Osteocyte (in vitro differentiated cells): ENCODE measurements around the gene KLC3. TPM values are rescaled to one million over a fixed set of nuclear protein-coding genes. Genes with fewer than 3 reads are reported as not detected.

Experiments used
- DNase-seq: peaks from one replicate; pipeline ENCODE4 v3.0.0; 2021; ENCODE audit warnings: mixed read lengths; ENCODE audit not compliant: unreplicated experiment; ENCODE audit errors: extremely low spot score
- H3K27ac Mint-ChIP-seq: one replicate; pipeline ENCODE4 v1.8.0; 2021; ENCODE audit warnings: mild to moderate bottlenecking, mixed read lengths; ENCODE audit not compliant: unreplicated experiment
- H3K27me3 Mint-ChIP-seq: one replicate; pipeline ENCODE4 v1.8.0; 2021; ENCODE audit warnings: mixed read lengths; ENCODE audit not compliant: unreplicated experiment
- H3K36me3 Mint-ChIP-seq: one replicate; pipeline ENCODE4 v1.8.0; 2021; ENCODE audit warnings: mixed read lengths; ENCODE audit not compliant: unreplicated experiment
- H3K4me1 Mint-ChIP-seq: one replicate; pipeline ENCODE4 v1.8.0; 2021; ENCODE audit warnings: mixed read lengths; ENCODE audit not compliant: unreplicated experiment
- H3K4me3 Mint-ChIP-seq: one replicate; pipeline ENCODE4 v1.8.0; 2021; ENCODE audit warnings: mild to moderate bottlenecking, moderate library complexity, mixed read lengths; ENCODE audit not compliant: unreplicated experiment
- H3K9me3 Mint-ChIP-seq: one replicate; pipeline ENCODE4 v1.8.0; 2021; ENCODE audit warnings: mixed read lengths; ENCODE audit not compliant: unreplicated experiment
- total RNA-seq: library from RNA; stranded (reverse); gene quantifications from 2 replicates; pipeline ENCODE4 v1.2.1, GENCODE V29; 2021
- TF ChIP-seq, protein P1 (sequence below): fragments of 200-600 bp; sonication (generic); IDR thresholded peaks from 2 replicates; pipeline ENCODE4 v1.5.0; 2021; ENCODE audit warnings: antibody characterized with exemption, mild to moderate bottlenecking, moderate library complexity

KLC3 gene
- total RNA-seq, 1 donor from 2014 or later = not detected

DNA sequence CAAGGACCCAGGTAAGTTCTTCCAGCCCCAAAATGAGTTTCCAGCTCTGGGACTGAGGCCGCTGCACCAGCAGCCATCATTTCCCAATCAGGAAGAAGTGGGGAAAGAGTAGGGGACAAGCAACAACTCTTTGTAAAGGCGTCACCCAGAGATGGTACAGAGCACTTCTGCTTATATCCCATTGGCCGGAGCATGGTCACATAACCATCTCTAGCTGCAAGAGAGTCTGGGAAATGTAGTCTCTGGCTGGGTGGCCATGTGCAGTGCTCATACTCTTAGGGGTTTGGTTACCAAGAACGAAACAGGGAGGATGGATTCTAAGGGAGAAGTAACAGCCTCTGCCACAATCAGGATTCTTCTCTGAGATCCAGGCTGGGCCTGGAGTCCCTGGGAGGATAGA is 44.2 kb upstream of the KLC3 start:
- H3K27me3 Mint-ChIP-seq = no peaks in the 10 kb centered on the region
- TF ChIP-seq, protein P1, sequence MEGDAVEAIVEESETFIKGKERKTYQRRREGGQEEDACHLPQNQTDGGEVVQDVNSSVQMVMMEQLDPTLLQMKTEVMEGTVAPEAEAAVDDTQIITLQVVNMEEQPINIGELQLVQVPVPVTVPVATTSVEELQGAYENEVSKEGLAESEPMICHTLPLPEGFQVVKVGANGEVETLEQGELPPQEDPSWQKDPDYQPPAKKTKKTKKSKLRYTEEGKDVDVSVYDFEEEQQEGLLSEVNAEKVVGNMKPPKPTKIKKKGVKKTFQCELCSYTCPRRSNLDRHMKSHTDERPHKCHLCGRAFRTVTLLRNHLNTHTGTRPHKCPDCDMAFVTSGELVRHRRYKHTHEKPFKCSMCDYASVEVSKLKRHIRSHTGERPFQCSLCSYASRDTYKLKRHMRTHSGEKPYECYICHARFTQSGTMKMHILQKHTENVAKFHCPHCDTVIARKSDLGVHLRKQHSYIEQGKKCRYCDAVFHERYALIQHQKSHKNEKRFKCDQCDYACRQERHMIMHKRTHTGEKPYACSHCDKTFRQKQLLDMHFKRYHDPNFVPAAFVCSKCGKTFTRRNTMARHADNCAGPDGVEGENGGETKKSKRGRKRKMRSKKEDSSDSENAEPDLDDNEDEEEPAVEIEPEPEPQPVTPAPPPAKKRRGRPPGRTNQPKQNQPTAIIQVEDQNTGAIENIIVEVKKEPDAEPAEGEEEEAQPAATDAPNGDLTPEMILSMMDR = no peak
- no peaks in the 10 kb centered on the region for H3K4me1 Mint-ChIP-seq
- H3K36me3 Mint-ChIP-seq = peaks cover 52% of the 10 kb centered on the region
- no peak overlapping the region for H3K4me3 Mint-ChIP-seq
- H3K9me3 Mint-ChIP-seq = peaks cover 3% of the 10 kb centered on the region
- H3K27ac Mint-ChIP-seq = no peak overlapping the region
- DNase-seq = no peak

DNA sequence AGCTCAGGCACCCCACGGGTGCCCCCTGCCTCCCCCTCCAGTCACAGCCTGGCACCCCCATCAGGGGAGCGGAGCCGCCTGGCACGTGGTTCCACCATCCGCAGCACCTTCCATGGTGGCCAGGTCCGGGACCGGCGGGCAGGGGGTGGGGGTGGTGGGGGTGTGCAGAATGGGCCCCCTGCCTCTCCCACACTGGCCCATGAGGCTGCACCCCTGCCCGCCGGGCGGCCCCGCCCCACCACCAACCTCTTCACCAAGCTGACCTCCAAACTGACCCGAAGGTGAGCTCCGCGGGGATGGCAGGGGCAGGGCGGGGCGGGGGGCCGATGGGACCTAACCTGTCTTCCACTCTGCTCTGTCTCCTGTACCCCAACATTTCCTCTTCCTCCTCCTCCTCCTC is 42.9 kb upstream of the KLC3 start:
- H3K27me3 Mint-ChIP-seq = no peaks in the 10 kb centered on the region
- no peak overlapping the region for H3K27ac Mint-ChIP-seq
- H3K4me1 Mint-ChIP-seq = no peaks in the 10 kb centered on the region
- TF ChIP-seq, protein P1 = no peak
- no peak overlapping the region for H3K4me3 Mint-ChIP-seq
- no peak for DNase-seq
- H3K9me3 Mint-ChIP-seq = peaks cover under 1% of the 10 kb centered on the region
- H3K36me3 Mint-ChIP-seq = peaks cover 45% of the 10 kb centered on the region

DNA sequence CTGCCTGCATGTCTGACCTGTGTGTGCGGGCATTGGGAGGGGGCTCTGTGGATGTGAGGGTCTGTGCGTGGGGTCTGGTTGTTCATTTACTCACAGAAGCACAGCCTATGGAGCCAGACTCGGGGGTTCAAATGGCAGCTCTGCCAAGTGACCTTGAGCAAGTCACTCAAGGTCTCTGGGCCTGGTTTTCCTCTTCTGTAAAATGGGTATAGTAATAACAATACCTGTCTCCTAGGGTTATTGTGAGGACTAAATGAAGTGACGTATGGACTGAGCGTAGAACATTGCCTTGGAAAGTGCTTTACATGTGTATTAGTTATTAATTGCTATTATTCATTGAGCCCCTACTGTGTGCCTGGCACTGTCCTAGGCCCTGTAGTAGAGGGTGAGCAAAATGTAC is 42.3 kb upstream of the KLC3 start:
- H3K27ac Mint-ChIP-seq = no peak overlapping the region
- no peaks in the 10 kb centered on the region for H3K4me1 Mint-ChIP-seq
- no peaks in the 10 kb centered on the region for H3K9me3 Mint-ChIP-seq
- DNase-seq = no peak
- TF ChIP-seq, protein P1 = no peak
- H3K4me3 Mint-ChIP-seq = no peak overlapping the region
- peaks cover 42% of the 10 kb centered on the region for H3K36me3 Mint-ChIP-seq
- H3K27me3 Mint-ChIP-seq = no peaks in the 10 kb centered on the region

DNA sequence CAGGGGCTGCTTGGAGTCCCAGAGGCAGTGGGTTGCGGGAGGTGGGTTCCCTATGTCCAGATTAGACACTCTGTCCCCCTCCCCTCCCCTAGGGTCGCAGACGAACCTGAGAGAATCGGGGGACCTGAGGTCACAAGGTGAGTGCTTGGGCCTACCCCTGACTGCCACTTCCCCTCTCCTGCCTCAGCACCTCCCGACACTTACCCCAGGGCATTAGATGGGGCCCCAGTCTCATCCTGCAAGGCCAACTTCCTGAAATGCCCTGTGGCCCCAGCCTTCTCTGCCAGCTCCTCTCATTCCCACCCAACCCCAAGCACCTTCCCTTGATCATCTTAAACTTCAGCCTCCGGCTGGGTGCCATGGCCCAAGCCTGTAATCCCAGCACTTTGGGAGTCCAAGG is 40.8 kb upstream of the KLC3 start:
- no peaks in the 10 kb centered on the region for H3K27me3 Mint-ChIP-seq
- peaks cover 34% of the 10 kb centered on the region for H3K36me3 Mint-ChIP-seq
- no peak overlapping the region for H3K27ac Mint-ChIP-seq

DNA sequence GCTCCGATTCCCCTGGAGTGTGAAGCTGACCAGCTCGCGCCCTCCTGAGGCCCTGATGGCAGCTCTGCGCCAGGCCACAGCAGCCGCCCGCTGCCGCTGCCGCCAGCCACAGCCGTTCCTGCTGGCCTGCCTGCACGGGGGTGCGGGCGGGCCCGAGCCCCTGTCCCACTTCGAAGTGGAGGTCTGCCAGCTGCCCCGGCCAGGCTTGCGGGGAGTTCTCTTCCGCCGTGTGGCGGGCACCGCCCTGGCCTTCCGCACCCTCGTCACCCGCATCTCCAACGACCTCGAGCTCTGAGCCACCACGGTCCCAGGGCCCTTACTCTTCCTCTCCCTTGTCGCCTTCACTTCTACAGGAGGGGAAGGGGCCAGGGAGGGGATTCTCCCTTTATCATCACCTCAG is 38.1 kb upstream of the KLC3 start:
- Mint-ChIP-seq H3K27me3 (no peaks in the 10 kb centered on the region), H3K4me1 (no peaks in the 10 kb centered on the region), H3K27ac (no peak overlapping the region), H3K4me3 (no peak overlapping the region), H3K36me3 (peaks cover 23% of the 10 kb centered on the region), H3K9me3 (no peaks in the 10 kb centered on the region)
- DNase-seq = no peak
- TF ChIP-seq, protein P1 = no peak

More for the DNA sequence above, 40.8 kb upstream of the KLC3 start:
- Mint-ChIP-seq H3K9me3 (no peaks in the 10 kb centered on the region), H3K4me3 (no peak overlapping the region), H3K4me1 (no peaks in the 10 kb centered on the region)
- no peak for DNase-seq
- TF ChIP-seq, protein P1 = no peak
